Measurements from ENCODE around the gene TCF25.

GRCh38 chr16:89905511-89906139, 32.2 kb downstream of the TCF25 start:
- TF ChIP-seq POLR2A (IDR thresholded peaks at IDR 0.05) (no peak), CTCF (IDR thresholded peaks at IDR 0.05) (no peak)

All from adrenal gland (tissue), 5 donors.